SK-N-MC (cell line): Measurements from ENCODE around the gene TAPBP.

Source experiments
- EZH2 ChIP-seq: fragments of 200-600 bp; sonication (generic); IDR thresholded peaks from one replicate; pipeline ENCODE4 v1.6.1; 2017; ENCODE audit warnings: antibody characterized with exemption
- POLR2AphosphoS5 ChIP-seq: IDR thresholded peaks from 2 replicates; pipeline ENCODE4 v1.6.1; 2012; ENCODE audit warnings: mild to moderate bottlenecking, low read depth, low read length, borderline replicate concordance

DNA sequence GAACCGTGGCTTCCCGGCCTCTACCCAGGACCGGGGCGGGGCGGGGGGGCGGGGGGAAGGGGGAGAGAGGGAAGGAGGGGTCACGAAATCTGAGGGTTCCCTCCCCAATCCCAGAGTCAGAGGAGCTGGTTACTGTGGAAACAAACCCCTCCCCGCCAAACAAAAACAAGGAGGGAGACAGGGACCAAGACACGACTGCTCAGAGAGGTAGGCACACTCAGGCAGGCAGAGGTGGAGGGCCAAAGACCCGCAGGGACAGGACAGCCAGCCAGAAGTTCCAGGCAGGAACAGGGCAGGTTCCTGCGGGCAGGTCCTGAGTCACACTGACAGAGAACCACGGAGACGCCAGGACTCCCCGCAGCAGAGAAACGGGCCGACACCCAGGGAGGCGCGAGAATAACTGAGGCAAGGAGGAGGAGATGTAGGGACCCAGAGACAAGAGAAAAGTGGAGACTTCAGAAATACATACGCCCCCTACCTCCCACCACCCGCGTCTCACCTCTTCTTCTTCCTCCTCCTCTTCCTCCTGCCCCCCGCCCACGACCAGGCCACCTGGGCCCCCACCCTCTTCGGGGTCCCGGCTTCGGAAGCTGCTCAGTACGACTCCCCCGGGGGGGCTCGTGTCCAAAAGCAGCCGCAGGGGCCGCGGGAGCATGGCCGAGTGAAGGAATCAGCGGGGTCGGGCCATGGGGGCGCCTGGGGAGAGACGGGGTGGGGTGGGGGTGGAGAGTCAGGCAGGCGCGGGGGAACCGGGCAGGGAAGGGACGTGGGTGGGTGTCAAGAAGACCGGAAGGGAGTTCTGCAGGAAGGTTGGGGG is 15.7 kb downstream of the TAPBP start:
- TF ChIP-seq EZH2 = no peak
- no peak; the same call in 1 of the 2 replicates for TF ChIP-seq POLR2AphosphoS5
